OCI-M2 (cell line): ENCODE results near the gene SPINK9.
"Not testable (repeated sequence)": the region's sequence is repeated elsewhere in the genome, so short reads cannot be mapped to it uniquely, and the experiment has no call there.

Source experiments
- DNase-seq: peaks from one replicate; lab custom pipeline; 2025; ENCODE audit not compliant: unreplicated experiment; lab: John Stamatoyannopoulos, UW

The SPINK9 gene

GRCh38 chr5:148335259-148335658, at the start of gene SPINK9:
SPINK9 (plus strand) TSS chr5:148335559; CDS start chr5:148335614, 55 bp downstream.
- no peak for DNase-seq

DNA sequence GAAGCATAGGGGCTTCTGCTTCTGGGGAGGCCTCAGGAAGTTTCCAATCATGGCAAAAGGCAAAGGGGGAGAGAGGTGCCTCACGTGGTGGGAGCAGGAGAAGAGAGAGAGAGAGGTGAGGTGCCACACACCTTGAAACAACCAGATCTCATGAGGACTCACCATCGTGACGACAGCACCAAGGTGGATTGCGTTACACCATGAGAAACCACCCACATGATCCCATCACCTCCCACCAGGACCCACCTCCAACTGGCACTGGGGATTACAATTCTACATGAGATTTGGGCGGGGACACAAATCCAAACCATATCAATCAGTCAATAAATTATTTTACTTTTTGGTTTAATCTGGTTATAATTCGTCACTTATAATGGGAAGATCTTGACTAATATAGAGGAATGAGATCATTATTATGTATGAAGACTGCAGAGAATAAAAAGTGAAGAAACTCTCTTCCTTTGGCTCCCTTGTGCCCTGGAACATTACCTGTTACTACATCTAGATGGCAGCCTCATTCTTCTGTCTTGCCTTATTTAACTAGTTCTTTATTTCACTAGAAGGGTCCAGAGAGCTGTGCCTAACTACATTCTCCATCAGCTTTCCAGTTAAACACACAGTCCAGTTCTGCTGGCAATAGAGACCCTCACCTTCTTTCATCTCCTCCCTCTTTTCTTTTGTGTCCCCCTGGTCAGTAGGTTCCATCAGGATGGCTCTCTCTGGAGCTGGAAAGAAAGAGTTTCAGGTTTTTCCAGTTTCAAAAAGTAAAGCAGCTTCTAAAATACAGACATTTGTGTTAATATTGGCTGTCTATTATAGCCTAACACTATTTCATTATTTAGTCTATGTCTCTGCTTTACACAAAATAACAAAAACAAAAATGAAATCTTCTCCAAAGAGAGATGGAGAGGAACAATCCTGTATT, 44.8 kb upstream of the SPINK9 start:
- no peak for DNase-seq

GRCh38 chr5:148297731-148298130, 37.6 kb upstream of the SPINK9 start:
- DNase-seq = no peak

DNA sequence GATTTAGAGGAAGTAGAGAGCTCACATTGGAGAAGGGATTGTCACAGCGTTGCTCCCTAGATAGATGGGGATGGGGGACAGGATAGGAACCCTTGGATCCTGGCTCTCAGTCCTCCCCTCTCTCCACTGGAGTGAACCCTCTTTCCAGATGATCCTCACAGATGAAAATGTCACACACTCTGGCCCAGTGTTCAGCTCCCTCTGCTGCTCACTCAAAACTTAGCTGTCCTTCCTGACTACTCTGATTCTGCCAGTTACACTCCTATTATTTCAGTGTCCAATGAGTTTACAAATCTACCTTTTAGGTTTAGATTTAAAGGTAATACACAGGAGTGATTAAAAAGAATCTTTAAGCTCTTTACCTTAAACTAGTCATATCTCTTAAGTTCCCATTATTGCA, 28.9 kb upstream of the SPINK9 start:
- DNase-seq = no peak

DNA sequence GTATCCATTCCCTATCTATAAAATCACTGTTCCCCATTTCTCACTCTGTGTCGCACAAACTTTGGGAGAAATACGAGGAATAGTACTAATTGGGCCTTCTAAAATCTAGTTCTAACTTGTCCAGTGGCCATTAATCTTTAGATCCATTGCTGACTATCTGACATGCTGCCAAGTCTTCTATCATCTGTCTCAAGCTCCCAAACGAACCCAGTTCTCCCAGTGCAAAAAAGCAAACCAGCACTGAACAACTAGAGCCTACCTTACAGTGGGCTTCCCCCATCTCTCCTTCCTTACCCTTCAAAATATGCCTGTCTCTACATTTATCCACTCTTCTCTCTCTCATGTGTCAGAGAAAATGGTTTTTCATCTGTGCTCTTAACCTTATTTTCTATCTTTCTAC, 26.3 kb upstream of the SPINK9 start:
- DNase-seq = no peak

DNA sequence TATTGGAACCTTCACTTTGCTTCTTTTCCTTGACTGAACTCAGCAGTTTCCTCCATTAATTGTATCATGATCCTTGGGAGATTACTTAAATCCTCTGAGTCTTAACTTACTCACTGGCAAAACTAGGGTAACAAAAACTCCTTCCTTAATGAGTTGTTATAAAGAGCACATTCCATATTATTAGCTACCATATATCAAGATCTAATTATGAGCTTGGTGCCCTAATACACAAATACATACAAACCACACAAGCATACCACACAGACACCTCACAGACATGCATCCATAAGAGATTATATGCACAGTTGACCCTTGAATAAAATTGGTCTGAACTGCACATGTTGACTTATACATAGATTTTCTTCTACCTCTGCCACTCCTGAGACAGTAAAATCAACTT, 25.6 kb upstream of the SPINK9 start:
- DNase-seq = no peak

DNA sequence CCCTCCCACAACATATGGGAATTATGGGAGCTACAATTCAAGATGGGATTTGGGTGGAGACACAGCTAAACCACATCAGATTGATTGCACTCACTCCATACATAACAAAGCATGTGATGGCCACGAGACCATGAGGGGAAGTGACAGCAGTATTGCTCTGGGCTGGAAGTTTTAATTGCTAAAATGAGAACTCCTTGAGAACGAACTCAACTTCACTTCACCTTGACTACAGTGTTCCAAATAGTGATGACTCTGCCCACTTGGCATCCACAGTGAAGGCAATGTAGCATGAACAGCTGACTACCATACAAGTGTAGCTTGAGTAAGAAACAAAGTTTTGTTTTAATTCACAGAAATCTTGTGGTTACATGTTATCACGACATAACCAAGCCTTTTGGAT, 23.9 kb upstream of the SPINK9 start:
- no peak for DNase-seq

- no peak for DNase-seq
Observed at GRCh38 chr5:148312153-148312552, 23.2 kb upstream of the SPINK9 start, which contains the start of gene SPINK7. SPINK7 (plus strand) TSS chr5:148312423; CDS start chr5:148312484, 61 bp downstream.

DNA sequence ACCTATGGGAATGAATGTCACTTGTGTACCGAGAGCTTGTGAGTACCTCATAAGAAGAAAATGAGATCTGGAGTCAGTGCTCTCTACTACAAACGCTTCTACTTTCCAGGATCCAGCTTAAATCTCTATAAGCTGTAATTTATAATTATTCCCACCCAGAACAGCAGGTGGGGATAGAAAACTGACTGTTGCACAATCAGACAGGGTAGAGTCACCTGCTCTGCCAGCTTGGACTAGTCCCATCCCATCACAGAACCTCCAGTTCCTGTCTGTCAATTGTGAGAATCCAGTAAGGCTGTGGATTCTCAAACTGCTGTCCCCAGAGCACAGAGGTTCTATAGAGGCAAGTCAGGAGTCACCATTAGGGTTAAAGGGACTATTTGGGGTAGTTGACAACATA, 21.2 kb upstream of the SPINK9 start:
- no peak for DNase-seq

GRCh38 chr5:148314731-148315130, 20.6 kb upstream of the SPINK9 start:
- DNase-seq = no peak

- DNase-seq = not testable (repeated sequence)
Observed at GRCh38 chr5:148320011-148320963, 15.1 kb upstream of the SPINK9 start.

DNA sequence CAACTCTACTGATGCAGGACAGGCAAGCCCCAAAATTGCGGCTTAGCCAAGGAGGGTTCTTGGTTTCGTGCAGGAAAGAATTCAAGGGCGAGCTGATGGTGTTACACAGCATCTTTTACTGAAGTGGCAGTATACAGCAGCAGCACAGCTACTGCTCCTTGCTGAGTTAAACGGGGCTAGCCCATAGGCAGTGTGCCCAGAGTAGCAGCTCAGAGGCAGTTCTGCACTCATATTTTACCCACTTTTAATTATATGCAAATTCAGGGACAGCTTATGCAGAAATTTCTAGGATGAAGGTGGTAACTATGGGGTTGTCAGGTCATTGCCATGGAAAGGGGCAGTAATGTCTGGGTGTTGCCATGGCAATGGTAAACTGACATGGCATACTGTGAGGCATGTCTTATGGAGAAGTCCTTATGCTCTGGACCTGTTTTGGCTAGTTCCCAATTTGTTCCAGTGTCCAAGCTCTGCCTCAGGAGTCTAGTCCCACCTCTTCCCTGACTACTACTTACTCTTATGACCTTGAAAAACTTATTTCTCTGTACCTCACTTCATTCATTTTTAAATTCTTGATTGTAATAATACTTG, 2.0 kb upstream of the SPINK9 start:
- no peak for DNase-seq

DNA sequence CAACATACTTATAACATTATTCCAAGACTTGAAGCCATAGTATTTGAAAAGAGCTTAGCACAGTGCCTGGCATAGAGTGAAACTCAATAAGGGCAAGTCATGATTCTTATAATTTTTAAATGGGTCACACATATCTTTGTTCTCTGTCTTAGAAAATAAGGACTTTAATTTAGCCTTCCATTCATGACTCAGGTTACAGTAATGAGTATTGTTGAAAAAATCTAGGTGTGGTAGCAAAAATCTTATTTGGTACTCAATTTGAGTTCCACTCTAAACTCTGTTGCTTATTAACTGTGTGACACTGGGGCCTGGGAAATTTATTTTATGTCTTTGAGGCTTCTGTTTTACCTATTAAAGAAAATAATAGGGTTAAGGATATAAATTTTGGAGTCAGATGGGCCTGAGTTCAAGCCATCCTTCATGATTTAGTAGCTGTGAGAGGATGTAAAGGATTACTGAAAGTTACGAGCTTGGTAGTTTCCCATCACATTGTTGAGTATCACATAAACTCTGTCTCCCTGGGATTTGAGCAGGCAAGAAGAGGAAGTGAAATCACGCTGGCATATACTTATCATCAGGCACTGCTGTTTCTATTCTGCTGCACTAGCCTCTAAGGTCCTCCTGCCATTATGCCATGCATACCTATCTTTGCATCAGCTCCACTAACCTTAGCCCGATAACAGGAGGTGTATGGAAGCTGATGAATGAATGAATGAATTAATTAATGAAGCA, 1.5 kb downstream of the SPINK9 start:
- DNase-seq = no peak

DNA sequence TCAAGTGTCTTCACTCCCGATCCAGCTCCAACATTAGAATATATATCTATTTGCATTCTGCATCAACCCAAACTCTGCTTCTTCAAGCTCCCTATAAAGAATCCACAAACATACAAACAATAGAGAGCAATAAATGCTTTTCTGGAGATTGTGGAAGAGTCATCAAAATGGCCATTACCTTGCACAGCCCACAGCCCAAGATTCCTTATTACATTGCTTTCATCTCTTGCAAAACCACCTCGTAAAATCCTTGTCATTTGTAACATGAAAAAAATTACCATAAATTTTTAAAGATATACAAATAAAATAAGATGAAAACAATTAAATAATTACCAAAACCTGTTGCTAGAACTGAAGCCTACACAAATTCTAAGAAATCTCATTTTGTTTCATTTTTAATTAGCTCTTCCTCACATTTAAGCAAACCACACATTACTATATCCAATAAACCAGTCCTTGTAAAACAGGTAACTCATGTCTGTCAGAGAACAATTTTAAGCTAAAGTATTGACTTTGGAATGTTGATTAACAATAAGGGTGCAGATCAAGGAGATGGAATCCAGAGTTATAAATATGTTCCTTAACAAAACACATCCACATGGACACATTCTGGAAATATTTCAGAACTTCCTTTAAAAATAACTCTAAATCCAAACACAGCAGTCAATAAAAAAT, 7.1 kb downstream of the SPINK9 start:
- DNase-seq = no peak

DNA sequence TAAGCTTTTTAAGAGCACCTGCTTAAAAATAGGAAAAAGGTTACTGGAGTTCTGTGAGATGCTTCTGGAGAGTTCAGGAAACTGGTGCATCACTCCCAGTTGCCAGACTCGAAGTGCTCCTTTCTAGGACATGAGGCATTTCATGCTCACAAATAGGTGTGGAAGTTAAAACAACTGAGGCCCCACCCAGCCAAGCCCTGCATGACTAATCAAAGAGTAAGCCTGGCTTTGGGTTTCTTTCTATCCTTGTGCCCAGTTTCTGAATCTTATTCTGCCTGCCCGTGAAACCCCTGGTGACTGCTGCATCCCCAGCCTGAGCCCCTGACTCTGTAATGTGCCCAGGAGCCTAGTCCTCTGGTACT, 7.7 kb downstream of the SPINK9 start:
- DNase-seq = no peak

DNA sequence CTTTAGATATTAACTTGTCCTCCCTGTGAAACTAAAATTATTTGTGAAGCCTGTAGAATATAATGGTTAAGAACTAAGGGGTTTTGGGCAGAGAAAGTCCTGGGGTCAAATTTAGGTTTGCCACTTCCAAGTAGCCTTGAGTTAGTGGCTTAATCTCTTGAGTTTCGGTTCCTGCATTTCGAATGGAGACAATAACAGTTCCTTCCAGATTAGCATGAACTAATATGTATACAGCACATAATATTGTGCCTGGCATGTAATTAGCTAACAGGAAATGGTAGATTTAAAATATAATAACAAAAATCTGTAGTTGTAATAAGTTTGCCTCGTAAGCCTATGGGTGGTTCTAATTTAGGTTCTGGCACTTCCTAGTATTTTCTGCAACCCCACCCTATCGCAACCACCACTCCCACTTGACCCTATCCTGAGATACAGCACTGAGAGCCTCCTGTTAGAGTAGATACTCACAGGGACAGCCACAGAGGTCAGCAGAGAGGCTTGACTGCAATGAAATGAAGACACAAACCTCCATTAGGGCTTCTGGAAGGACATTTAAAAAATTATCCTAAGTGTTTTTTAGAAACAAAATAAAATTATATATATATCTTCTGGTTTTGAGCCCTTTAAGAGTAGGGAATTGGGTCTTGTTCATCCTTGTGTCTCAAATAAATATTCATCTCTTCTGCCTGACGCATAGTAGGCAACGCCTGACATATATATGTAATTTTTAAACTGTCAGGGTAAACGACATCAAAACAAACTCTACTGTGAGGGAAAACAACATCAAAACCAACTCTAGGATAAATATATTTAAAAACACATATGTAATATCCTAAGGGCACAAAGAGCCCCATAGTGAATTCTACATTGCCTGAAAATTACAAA, 8.5 kb downstream of the SPINK9 start:
- DNase-seq = no peak

- DNase-seq = no peak
Observed at GRCh38 chr5:148347706-148348105, 12.3 kb downstream of the SPINK9 start.

DNA sequence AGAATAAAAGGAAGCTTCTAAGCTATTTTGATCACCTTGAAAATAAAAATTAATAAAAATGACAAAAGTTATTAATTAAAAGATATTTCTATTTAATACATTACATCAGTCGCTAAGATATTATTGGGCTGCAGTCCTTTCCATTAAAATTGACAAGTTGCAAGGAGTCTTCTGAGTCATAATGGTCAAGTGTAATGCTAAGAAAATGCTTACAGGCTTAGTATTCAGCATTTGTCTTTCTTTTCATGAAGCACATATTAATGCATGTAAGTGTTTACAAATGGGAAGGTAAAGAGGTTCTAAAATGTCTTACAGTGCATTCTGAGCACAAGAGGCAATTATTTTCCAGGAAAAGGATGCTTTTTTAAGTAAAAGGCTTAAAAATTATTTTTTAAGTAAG, 17.3 kb downstream of the SPINK9 start:
- no peak for DNase-seq

DNA sequence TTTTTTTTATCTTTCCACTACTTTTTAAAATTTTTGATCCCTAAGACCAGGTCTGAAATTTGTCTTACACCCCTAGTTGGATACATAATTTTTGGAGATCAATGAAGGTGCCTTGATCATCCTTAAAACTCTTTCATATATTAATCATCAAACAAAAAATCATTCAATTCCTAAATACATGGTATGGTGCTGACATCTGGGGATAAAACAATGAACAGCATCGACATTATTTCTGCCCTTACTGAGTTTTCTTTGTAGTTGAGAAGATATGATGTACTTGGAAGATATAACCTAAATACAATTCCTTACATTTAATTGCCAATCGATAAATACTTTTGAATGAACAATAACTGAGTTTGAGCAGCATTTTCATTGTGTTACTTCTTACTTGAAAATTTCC, 18.3 kb downstream of the SPINK9 start:
- no peak for DNase-seq
